Uterus (tissue), 4 donors: ENCODE data around the gene CBFA2T2. TPM values are rescaled to one million over a fixed set of nuclear protein-coding genes. Genes with fewer than 3 reads are reported as not detected.
"Not testable (repeated sequence)": the region's sequence is repeated elsewhere in the genome, so short reads cannot be mapped to it uniquely, and the experiment has no call there.

Experiments
- DNase-seq, 2 donors: peaks; one replicate each; pipeline ENCODE4 v3.0.0-alpha.2; 2019 to 2020
- H3K27ac ChIP-seq, 2 donors: fragments of 200-600 bp; sonication (generic); 1 replicate in 1 of 2; 2 replicates in 1 of 2; pipeline ENCODE4 v1.5.1; 2016 to 2018
- H3K27me3 ChIP-seq, 2 donors: fragments of 200-600 bp; sonication (generic); one replicate each; pipeline ENCODE4 v1.5.1; 2018 to 2019; ENCODE audit warnings: control low read depth in 1 of 2
- H3K36me3 ChIP-seq, 2 donors: fragments of 200-600 bp; sonication (generic); one replicate each; pipeline ENCODE4 v1.5.1; 2019; ENCODE audit warnings: control low read depth in 1 of 2
- H3K4me1 ChIP-seq, 2 donors: fragments of 200-600 bp; sonication (generic); one replicate each; pipeline ENCODE4 v1.5.1; 2018 to 2019; ENCODE audit warnings: control low read depth in 1 of 2
- H3K4me3 ChIP-seq, 2 donors: fragments of 200-600 bp; sonication (generic); 1 replicate in 1 of 2; 2 replicates in 1 of 2; pipeline ENCODE4 v1.5.1; 2018 to 2019; ENCODE audit warnings: mild to moderate bottlenecking in 1 of 2
- H3K9me3 ChIP-seq, 2 donors: fragments of 200-600 bp; sonication (generic); one replicate each; pipeline ENCODE4 v1.5.1; 2019; ENCODE audit warnings: control low read depth in 1 of 2
- CTCF ChIP-seq, 4 experiments: fragments of 200-600 bp in 2 of 4; fragments of 450-650 bp in 2 of 4; sonication (generic) in 2 of 4; IDR thresholded peaks; one replicate each; pipeline ENCODE4 v1.5.1; 2016 to 2019; ENCODE audit warnings: antibody characterized with exemption in 4 of 4, mild to moderate bottlenecking in 2 of 4, moderate library complexity in 1 of 4
- POLR2A ChIP-seq, 2 donors: fragments of 450-650 bp; IDR thresholded peaks; one replicate each; pipeline ENCODE4 v1.6.1; 2016; ENCODE audit warnings: antibody characterized with exemption in 2 of 2, mild to moderate bottlenecking in 1 of 2, moderate library complexity in 1 of 2
- intact Hi-C: fragments of 100-400 bp; cut with DNase I; formaldehyde crosslinking; loops from one replicate; pipeline ENCODE4 v1.15.1; 2023; ENCODE audit warnings: low total_unique reads
- total RNA-seq, 4 donors: library from RNA; depleted of rRNA in 3 of 4; stranded (reverse); fragments of >200 nt in 3 of 4; gene quantifications; one replicate each; pipeline versions ENCODE4 v1.1.0 to v1.2.4, GENCODE V29; 2014 to 2023
- donor health status: DM: yes; HTN: yes; CAD: no.

The CBFA2T2 gene
- total RNA-seq, 4 donors from 2014 or later: 13.6 to 32.4 (median 24.3) TPM

GRCh38 chr20:33480048-33480447 lies 9.8 kb upstream of the CBFA2T2 start:
- no peak overlapping the region for H3K4me3 ChIP-seq
- H3K27ac ChIP-seq: no peak overlapping the region
- no peaks in the 10 kb centered on the region for H3K27me3 ChIP-seq
- H3K9me3 ChIP-seq: no peaks in the 10 kb centered on the region
- H3K36me3 ChIP-seq: no peaks in the 10 kb centered on the region
- TF ChIP-seq CTCF (IDR thresholded peaks at IDR 0.05) (no peak), POLR2A (IDR thresholded peaks at IDR 0.05) (no peak)
- intact Hi-C loops: no loop called here
- H3K4me1 ChIP-seq: no peaks in the 10 kb centered on the region
- no peak for DNase-seq

GRCh38 chr20:33481431-33481941 lies 8.4 kb upstream of the CBFA2T2 start:
- intact Hi-C loops: no loop called here
- H3K9me3 ChIP-seq: no peaks in the 10 kb centered on the region
- H3K27ac ChIP-seq: no peak overlapping the region
- no peak for TF ChIP-seq CTCF (IDR thresholded peaks at IDR 0.05)
- no peak for TF ChIP-seq POLR2A (IDR thresholded peaks at IDR 0.05)
- no peaks in the 10 kb centered on the region for H3K4me1 ChIP-seq
- no peak for DNase-seq
- no peaks in the 10 kb centered on the region for H3K36me3 ChIP-seq
- H3K27me3 ChIP-seq: no peaks in the 10 kb centered on the region
- no peak overlapping the region for H3K4me3 ChIP-seq

GRCh38 chr20:33482581-33482980 lies 7.3 kb upstream of the CBFA2T2 start:
- no peak for TF ChIP-seq CTCF (IDR thresholded peaks at IDR 0.05)
- no peak for TF ChIP-seq POLR2A (IDR thresholded peaks at IDR 0.05)
- Histone ChIP-seq H3K9me3 (no peaks in the 10 kb centered on the region), H3K27ac (no peak overlapping the region), H3K27me3 (no peaks in the 10 kb centered on the region), H3K4me1 (no peaks in the 10 kb centered on the region), H3K4me3 (no peak overlapping the region), H3K36me3 (no peaks in the 10 kb centered on the region)
- intact Hi-C loops: no loop called here
- DNase-seq: no peak

- H3K4me3 ChIP-seq, H3K27me3 ChIP-seq, intact Hi-C loops, H3K4me1 ChIP-seq, DNase-seq, H3K27ac ChIP-seq, H3K9me3 ChIP-seq, H3K36me3 ChIP-seq: not testable (repeated sequence)
Measured at GRCh38 chr20:33483186-33483585, 6.7 kb upstream of the CBFA2T2 start.

- TF ChIP-seq POLR2A (IDR thresholded peaks at IDR 0.05): no peak
- no peak for TF ChIP-seq CTCF (IDR thresholded peaks at IDR 0.05)
- Histone ChIP-seq H3K36me3 (no peaks in the 10 kb centered on the region), H3K9me3 (no peaks in the 10 kb centered on the region), H3K27ac (no peak overlapping the region), H3K4me3 (no peak overlapping the region), H3K4me1 (no peaks in the 10 kb centered on the region), H3K27me3 (no peaks in the 10 kb centered on the region)
- intact Hi-C loops: no loop called here
- DNase-seq: no peak
Measured at GRCh38 chr20:33488201-33488600, 1.7 kb upstream of the CBFA2T2 start.

- H3K4me3 ChIP-seq: peak overlapping the region; percentile 34 to 40
- H3K36me3 ChIP-seq, H3K9me3 ChIP-seq, H3K4me1 ChIP-seq, H3K27me3 ChIP-seq, intact Hi-C loops: not testable (repeated sequence)
- DNase-seq: peak; percentile 19
- H3K27ac ChIP-seq: peak overlapping the region; percentile 86 to 89
Measured at GRCh38 chr20:33488661-33489494, 1.0 kb upstream of the CBFA2T2 start.
